Inflammatory macrophage (primary cell): ENCODE measurements around the gene STX4.
A peak's percentile ranks its signal among the peaks of the same experiment; 100 is the strongest.

Experiments
- DNase-seq, 2 donors: peaks; one replicate each; pipeline ENCODE4 v3.0.0-alpha.2; 2020 to 2022

Gene STX4

DNA sequence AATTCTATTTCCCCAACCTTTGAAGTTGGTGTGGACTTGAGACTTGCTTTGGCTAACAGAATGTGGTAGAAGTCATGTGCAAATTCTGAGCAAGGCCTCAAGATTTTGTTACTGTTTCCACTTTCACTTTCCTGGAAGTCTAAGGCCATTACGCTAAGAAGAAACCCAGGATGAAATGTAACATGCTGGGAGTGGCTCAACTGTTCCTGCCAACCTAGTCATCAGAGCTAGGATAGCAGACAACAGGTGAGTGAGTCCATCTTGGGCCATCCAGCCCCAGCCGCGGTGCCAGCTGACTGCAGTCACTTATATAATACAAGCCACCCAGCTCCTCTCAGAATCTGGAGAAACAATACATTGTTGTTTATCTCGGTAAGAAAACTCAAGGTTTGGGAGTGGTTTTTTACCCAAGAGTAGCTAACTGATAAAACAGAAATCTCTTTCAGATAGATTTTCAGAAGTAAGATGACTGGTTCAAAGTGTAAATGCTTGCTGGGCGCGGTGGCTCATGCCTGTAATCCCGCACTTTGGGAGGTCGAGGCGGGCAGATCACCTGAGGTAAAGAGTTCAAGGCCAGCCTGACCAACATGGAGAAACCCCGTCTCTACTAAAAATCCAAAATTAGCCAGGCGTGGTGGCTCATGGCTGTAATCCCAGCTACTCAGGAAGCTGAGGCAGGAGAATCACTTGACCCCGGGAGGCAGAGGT lies 10.7 kb upstream of the STX4 start:
- peak; percentile 24 to 33 for DNase-seq

DNA sequence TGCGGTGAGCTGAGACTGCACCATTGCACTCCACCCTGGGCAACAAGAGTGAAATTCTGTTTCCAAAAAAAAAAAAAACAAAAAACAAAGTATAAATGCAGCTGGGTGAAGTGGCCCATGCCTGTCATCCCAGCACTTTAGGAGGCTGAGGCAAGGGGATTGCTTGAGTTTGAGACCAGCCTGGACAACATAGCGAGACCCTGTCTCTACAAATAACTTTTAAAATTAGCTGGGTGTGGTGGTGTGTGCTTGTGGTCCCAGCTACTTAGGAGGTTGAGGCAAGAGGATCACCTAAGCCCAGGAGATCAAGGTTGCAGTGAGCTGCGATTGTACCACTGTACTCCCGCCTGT lies 10.1 kb upstream of the STX4 start:
- no peak for DNase-seq

DNA sequence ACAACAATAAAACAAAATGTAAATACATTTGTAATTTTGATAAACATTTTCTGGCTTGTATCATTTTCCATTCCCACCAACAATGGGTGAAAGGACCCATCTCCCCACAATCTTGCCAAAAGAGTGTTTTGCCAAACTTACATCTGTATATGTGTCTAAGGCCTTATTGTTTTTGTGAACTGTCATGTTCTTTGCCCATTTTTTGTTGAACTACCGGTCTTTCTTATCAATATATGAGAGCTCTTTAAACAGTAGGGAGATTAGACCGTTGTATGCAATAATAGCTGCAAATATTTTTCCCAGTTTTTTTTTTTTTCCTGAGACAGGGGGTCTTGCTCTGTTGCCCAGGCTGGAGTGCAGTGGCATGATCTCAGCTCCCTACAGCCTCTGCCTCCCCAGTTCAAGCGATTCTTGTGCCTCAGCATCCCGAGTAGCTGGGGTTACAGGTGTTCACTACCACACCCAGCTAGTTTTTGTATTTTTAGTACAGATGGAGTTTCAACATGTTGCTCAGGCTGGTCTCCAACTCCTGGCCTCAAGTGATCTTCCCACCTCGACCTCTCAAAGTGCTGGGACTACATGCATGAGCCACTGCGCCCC lies 9.6 kb upstream of the STX4 start:
- DNase-seq, result no peak

DNA sequence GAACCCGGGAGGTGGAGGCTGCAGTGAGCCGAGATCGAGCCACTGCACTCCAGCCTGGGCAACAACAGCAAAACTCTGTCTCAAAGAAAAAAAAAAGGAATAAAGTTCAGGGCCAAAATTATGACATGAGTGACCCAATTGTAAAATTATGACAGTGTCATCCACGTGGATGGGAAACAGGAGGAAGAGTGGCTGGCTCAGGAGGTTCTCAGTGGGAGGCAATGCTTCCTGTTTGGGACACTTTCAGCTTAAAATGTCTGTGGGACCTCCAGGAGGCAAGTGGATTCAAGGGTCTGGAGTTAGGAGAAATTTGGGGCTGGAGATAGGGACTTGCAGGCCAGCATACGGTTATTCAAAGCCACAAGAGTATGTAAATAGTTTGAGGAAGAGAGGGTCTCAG lies 8.0 kb upstream of the STX4 start:
- peak; percentile 92 to 94 for DNase-seq

DNA sequence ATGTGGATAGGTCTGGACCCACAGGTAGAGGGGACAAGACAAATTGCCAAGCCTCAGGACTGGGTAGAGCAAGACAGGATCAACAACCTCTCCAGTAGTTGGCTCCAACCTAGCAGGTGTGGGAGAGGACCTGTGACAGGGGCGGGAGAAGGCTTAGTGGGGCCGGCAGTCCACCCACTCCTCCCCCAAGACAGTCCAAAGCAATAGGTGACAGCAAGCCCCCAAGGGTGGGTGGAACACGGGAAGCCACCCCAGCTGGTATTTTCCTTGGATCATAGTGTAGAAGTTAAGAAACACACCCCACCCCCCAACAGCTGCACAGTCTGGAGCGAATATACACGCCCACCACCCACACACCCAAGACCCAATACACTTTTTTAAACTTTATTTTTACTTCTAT lies 4.1 kb upstream of the STX4 start:
- DNase-seq, result no peak

DNA sequence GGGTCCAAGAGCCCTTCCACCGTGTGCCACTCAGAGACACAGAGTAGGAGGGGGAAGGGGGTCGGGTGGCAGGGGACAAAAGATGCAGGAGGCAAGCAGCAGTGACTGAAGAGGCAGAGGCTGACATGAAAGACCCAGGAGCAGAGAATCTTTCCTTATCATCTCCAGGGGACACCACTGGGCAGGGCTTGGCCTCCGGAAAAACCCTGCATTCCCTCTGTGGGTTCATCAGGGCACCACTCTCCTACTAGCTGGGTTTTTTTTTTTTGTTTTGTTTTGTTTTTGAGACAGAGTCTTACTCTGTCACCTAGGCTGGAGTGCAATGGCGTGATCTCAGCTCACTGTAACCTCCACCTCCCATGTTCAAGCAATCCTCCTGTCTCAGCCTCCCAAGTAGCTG lies 2.1 kb upstream of the STX4 start:
- no peak for DNase-seq

DNA sequence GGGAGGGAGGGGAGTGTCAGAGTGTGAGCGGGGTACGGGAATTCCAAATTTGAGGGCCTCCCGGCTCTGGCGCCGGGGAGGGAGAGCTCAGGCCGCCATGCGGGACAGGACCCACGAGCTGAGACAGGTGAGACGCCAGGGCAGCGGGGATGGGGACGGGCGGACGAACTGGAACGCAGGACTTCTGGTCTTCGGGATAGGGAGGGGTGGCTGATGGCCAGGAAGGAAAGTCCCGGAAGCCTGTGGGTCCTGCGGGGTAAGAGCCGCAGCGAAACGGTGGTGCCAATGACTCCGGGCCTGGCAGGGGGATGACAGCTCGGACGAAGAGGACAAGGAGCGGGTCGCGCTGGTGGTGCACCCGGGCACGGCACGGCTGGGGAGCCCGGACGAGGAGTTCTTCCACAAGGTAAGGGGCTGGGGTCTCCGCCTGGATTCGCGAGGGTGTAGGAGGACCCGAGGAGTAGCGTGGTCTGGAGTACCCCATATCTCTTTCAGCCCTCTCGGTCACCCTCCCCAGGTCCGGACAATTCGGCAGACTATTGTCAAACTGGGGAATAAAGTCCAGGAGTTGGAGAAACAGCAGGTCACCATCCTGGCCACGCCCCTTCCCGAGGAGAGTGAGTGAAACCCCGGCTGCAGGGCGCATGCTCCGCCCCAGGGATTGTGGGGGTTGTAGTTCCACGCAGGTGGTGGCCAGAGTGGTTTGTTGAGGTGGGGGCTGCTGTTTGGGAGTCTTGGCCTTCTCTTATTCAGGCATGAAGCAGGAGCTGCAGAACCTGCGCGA lies 543 bp downstream of the STX4 start:
- peak; percentile 82 to 89 for DNase-seq

DNA sequence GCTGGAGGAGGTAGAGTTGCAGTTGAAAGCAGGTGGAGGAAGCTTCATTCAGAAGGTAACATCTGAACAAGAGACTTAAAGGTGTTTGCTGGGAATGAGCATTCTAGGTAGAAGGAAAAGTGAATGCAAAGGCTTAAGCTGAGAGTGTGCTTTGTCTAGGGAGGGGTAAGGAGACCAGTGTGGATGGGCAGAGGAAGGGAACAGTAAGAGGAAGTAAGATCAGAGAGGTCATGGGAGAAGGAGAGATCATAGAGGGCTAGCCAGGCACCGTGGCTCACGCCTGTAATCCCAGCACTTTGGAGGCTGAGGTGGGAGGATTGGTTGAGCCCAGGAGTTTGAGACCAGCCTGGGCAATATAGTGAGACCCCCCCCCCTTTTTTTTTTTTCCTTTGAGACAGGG lies 3.3 kb downstream of the STX4 start:
- DNase-seq, result peak; percentile 55 to 70

DNA sequence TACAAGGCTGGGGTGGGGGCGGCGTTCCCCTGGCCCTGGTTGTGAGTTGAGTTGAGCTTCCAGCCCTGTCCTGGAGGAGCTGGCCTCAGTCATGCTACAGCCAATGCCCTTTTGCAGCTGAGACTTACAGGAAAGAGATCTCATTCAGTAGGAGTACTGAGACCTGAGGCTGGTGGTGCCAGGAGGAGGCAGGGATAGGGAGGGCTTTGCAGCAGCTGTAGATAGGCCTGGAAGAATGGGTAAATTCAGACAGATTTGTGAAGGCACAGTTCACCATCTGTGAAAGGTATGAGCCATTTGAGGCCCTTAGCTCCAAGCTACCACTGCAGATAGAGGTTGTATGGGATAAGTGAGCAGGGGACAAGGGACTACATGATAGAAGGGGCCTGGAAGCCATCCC lies 5.6 kb downstream of the STX4 start:
- no peak for DNase-seq

DNA sequence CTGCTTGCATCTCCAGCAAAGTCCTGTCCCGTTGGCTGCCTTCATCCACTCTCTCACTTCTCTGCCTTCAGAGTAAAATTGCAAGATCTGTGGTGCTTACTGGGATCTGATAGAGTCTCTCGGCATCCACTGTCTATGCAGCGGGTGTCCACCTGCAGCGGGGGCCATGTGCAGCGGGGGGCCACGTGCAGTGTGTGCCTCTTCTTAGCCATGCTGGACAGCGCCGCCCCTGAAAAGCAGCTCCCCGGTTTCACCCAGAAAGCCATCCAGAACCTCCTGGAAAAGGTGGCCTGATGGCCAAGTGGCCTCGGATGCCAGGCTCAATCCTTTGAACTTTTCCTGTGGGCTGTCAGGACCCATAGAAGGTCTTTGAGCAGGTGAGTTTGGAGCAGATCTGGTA lies 9.5 kb downstream of the STX4 start:
- DNase-seq, result no peak

DNA sequence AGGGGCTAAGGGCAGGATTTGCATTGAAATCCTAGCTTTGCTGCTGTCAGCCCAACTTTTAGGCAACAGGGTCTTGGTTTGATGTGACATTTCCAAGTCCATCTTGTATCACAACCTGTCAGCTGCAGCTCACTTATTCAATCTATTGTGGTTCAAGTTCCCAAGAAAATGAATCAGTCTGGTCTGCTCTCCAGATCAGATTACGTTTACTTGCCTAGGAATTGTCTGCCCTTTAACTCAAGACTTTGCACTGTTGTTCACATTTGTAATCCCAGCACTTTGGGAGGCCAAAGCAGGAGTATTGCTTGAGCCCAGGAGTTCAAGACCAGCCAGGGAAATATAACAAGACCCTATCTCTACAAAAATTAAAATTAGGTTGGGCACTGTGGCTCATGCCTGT lies 10.0 kb downstream of the STX4 start:
- no peak for DNase-seq

DNA sequence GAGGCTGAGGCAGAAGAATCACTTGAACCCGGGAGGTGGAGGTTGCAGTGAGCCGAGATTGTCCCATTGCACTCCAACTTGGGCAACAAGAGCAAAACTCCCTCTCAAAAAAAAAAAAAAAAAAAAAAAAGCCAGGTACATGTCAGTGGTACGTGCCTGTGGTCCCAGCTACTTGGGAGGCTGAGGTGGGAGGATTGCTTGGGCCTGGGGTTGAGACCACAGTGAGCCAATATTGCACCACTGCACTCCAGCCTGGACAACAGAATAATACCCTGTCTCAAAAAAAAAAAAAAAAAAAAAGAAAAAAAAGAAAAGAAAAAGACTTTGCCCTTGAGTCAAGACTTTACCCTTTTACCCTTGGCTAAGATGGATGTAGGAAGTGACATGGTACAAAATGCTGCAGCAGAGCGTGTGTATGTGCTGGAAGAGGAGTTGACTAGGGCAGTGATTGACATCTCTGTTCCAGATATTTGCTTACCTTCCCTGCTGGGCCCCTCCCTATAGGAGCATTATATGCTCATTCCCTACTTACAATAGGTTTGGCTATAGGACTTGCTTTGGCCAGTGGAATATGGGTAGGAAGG lies 10.6 kb downstream of the STX4 start:
- no peak for DNase-seq

DNA sequence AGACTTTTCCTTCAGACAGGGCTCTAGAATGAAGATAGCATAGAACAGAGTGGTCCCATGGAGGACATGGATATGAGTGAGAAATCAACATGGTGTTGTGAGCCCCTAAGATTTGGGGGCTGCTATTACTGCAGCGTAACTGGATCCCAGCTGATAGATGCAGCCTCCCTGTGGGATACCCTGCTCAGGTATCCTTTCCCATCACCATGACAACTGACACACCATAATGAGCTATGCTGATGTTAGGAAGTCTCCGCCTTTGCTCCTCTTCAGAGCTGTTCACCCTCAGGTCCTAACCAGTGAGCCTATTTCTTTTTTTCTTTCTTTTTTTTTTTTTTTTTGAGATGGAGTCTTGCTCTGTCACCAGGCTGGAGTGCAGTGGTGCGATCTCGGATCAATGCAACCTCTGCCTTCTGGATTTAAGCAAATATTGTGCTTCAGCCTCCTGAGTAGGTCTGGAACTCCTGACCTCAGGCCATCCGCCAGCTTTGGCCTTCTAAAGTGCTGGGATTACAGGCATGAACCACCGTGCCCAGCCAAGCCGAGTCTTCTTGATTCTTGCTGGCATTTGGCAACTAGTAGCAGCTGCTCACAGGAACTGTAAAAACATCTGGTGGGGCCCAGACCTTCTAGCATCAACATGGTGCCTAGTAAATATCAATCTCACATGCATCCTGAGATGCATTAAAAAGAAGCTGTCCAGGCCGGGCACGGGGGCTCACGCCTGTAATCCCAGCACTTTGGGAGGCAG lies 17.1 kb downstream of the STX4 start:
- DNase-seq, result no peak

DNA sequence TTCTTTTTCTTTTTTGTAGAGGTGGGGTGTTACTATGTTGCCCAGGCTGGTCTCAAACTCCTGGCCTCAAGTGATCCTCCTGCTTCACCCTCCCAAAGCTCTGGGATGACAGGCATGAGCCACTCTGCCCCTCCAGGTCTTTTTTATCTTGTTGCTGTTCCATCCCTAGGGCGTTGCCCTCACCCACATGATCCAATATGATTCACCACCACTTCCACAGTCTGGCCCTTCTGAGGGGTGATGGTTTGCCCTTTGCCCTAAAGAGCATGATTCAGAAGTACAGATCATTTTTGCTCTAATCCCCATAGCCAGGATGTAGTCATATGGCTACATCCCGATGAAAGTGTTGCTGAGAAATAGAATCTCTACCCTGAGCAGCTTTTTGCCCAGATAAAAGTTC lies 18.8 kb downstream of the STX4 start:
- DNase-seq, result peak; percentile 92 to 93

DNA sequence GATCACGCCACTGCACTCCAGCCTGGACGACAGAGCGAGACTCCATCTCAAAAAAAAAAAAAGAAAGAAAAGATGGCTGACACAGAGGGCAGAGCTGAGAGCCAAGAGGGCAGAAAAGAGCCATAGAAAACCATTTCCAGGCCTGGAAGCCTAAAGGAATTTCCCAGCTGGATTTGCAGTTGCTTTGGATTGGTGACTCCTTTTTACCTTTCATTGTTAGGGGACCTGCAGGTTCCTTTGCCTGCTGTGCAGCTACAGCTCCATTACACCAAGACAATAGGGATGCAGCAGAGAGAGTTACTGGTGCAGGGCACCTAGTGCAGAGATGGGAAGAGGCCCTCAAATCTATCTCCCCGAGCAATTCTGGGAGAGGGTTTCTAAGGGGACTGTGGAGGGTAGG lies 22.3 kb downstream of the STX4 start:
- no peak for DNase-seq

DNA sequence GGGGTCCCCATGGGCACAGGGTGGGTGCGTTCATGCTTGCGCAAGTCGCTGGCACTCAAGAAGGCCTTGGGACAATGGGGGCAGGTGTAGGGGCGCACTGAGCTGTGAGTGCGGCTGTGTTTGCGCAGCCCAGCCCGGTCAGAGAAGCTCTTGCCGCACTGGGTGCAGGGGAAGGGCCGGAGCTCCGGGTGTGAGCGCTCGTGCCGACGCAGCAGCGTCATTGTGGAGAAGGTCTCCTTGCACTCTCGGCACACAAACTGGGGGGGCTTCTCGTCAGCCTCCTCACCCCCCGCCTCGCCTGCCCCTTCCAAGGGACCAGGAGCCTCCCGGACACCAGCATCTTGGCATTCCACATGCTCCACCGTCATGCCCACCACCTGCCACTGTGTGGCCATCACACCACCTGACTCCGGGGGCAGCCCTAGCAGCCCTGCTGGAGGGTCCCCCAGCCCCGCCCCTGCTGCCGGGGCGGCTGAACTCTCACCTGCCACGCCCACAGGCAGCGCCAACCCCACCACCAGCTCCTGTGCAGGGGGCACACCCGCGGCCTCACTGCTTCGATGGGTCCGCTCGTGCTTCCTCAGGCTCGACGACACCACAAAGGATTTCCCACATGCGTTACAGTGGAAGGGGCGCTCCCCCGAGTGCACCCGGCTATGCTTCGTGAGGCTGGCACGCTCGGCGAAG lies 27.9 kb downstream of the STX4 start:
- DNase-seq, result no peak

DNA sequence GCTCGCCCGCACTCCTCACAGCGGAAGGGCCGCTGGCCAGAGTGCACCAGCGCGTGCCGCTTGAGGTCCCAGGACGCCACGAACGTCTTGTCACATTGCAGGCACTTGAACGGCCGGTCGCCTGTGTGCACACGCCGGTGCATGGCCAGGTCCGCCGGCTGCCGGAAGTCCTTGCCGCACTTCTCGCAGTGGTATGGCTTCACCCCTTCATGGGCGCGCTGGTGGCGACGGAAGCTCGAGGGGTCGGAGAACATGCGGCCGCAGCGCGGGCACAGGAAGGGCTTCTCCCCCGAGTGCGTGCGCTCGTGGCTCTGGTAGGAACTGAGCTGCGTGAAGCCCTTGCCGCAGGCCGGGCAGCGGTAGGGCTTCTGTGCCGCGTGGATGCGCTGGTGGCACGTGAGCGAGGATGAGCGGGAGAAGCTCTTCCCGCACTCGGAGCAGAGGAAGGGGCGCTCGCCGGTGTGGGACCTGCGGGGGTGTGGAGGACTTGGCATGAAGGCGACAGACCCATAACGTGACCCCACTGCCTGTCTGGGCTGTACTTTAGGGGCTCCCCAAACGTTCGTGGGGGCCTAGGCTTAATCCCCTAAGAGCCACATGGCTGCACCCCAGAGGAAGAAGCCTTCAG lies 28.6 kb downstream of the STX4 start:
- DNase-seq, result no peak

DNA sequence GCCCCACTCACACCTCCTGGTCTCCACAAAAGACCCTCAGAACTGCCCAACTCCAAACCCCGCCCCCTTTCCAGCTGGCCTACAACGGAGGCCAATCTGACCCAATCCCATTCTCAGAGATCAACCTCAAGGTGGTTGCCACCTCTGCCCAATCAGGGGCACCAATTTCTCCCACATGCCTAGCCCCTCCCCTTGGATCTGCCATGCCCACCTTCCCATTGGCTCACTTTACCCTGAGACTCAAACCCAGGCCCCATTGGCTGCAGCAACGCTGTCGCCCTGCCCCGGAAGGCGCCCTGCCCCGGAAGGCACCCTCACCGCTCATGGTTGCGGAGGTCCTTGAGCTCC lies 30.1 kb downstream of the STX4 start:
- no peak for DNase-seq

DNA sequence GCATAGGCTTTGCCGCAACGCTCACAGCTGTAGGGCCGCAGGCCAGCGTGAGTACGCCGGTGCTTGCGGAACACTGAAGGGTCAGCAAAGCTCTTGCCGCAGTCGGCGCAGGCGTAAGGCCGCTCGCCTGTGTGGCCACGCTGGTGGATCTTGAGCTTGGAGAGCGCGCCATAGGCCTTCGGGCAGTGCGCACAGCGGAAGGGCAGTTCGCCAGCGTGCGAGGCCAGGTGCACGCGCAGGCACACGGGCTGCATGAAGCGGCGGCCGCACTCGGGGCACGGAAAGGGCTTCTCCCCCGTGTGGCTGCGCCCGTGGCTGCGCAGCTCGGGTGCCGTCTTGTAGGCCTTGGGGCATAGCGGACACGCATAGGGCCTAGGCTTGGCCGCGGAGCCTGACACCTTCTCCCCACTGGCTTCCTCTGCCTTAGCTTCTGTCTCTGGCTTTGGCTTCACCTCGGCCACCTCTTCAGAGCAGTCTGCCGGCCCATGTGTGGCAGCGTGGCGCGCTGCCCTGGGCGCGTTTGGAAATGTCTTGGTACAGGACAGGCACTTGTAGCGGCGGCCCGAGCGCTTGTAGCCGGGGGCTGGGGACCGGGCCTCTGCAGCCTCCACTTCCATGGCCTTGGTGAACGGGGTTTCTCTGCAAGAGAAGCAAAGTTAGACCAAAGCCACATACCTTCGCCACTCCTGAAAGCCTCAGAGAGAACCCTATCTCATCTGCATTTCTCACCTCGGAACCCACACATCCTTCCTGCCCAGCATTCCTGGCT lies 30.7 kb downstream of the STX4 start:
- no peak for DNase-seq

DNA sequence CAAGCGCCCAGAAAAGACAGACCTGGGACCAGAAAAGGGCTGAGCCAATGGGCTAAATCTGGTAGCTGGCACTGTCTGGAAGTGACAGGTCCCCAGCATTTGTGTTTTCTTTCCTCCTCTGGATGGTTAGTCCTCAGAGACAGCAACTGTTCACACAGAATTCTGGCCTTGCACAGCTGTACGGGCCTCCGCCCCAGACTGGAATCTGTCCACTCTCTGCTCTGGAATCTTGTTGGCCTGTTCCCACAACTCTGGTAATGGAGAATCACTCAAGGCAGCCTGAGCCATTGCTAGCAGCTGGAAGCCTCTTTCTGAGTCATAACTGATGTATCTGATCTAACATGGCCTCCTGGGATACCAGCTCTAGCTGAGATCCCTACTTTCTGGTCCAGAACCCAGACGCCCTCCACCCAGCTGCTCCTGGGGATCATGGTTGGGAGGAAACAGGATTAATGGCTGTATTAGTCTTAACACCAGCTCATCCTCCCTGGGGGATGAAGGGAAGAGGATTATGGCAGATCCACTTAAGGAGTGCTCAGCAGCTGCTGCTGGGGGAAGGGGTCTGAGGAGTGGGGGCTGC lies 31.6 kb downstream of the STX4 start:
- DNase-seq, result no peak

DNA sequence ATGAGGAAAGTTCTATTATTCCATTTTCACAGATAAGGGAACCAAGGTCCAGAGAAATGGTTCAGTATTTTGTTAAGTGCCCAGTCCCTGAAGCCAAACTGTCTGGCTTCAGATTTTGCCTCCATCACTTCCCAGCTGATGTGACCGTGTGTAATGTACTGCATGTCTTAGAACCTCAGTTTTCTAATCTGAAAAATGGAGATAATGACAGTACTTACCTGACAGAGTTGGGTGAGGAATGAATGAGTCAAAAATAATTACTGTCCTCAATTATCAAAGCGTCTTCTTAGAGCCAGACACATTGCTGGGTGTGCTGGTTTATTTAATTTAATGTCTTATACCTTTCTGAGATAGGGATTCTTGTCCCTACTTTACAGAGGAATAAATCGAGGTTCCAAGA lies 34.0 kb downstream of the STX4 start:
- DNase-seq, result no peak
